Activated CD4-positive, alpha-beta T cell treated with anti-CD3 and anti-CD28 coated beads, Interleukin-2, amount 10 ng/mL, durations not matched to agents 24 days and 14 days (primary cell): ENCODE results near the gene NUDT2. TPM values are rescaled to one million over a fixed set of nuclear protein-coding genes. Genes with fewer than 3 reads are reported as not detected.

Experiments used
- total RNA-seq: library from RNA; stranded (reverse); gene quantifications from 2 replicates; pipeline ENCODE4 v1.2.3, GENCODE V29; 2022

Gene NUDT2
- total RNA-seq, 1 donor from 2014 or later: 30.4 TPM

Other genes with a start within 250 kb of the NUDT2 start
- gene DCAF12, start 202.9 kb upstream of the NUDT2 start, total RNA-seq: 45.6 and 51.9 TPM in 2 replicates
- 30.9 and 32.5 TPM in 2 replicates for gene UBAP1, start 150.5 kb upstream of the NUDT2 start, total RNA-seq
- 5.9 and 6.2 TPM in 2 replicates for gene KIF24, start 301 bp upstream of the NUDT2 start, total RNA-seq
- gene MYORG, start 47.3 kb downstream of the NUDT2 start, total RNA-seq: 1.4 TPM in 2 replicates
- gene FAM219A, start 129.0 kb downstream of the NUDT2 start, total RNA-seq: 13.6 and 16.3 TPM in 2 replicates
- gene DNAI1, start 129.2 kb downstream of the NUDT2 start, total RNA-seq: not detected in 2 replicates
- not detected in 2 replicates for gene ENHO, start 193.4 kb downstream of the NUDT2 start, total RNA-seq